M059J (cell line): Measurements from ENCODE around the gene RNF181. TPM values are rescaled to one million over a fixed set of nuclear protein-coding genes. Genes with fewer than 3 reads are reported as not detected.
"Not testable (repeated sequence)": the region's sequence is repeated elsewhere in the genome, so short reads cannot be mapped to it uniquely, and the experiment has no call there.

Experiments used
- DNase-seq: peaks from one replicate; pipeline ENCODE4 v3.0.0-alpha.2; 2012; ENCODE audit warnings: low read depth
- total RNA-seq: library from RNA; depleted of rRNA; stranded (reverse); fragments of >200 nt; shearing (Covaris generic); gene quantifications from 2 replicates; pipeline ENCODE4 v1.2.3, GENCODE V29; 2014

The RNF181 gene
- total RNA-seq, 1 experiment from 2014 or later, result 332 TPM

GRCh38 chr2:85577386-85578242, 17.9 kb upstream of the RNF181 start, which contains the start of gene VAMP8:
TSS of gene VAMP8 (plus strand) at chr2:85577586. CDS start at chr2:85577647, 61 bp downstream.
- DNase-seq, result no peak

DNA sequence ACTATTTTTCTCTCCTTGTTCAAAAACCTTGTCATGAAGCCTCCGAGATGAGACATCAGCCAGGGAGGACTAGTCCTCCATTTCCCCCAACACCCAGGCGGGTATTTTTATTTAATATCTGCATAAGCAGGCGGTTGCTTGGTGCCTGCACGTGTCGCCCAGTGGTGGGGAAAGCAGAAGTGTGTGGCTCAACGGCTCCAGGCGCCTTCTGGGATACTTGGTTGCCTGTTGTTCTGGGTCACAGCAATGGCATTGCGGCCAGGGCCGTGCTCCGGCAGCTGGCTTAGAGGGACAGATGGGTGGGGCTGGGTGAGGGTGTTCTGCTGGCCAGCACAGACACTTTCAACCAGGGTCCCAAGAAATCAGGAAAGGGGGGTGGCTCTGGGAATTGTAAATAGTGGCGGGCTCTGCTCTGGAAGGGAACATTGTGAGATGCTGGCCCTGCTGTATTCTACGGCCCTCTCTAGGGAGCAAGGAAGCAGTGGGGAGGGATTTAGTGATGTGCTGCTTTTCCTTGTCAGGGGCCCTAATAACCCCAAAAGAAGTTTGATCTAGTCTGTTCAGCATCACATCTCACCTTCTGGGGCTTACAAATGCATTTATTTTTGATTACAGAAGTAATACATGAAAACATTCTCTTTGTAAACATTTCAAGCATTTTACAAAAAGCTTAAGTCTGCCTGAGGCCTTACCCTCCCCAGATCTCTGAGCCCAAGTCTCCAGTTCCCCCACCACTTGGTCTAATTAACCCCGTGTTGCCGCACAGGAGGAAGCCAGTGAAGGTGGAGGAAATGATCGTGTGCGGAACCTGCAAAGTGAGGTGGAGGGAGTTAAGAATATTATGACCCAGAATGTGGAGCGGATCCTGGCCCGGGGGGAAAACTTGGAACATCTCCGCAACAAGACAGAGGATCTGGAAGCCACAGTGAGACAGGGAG, 17.0 kb upstream of the RNF181 start:
- no peak for DNase-seq

DNA sequence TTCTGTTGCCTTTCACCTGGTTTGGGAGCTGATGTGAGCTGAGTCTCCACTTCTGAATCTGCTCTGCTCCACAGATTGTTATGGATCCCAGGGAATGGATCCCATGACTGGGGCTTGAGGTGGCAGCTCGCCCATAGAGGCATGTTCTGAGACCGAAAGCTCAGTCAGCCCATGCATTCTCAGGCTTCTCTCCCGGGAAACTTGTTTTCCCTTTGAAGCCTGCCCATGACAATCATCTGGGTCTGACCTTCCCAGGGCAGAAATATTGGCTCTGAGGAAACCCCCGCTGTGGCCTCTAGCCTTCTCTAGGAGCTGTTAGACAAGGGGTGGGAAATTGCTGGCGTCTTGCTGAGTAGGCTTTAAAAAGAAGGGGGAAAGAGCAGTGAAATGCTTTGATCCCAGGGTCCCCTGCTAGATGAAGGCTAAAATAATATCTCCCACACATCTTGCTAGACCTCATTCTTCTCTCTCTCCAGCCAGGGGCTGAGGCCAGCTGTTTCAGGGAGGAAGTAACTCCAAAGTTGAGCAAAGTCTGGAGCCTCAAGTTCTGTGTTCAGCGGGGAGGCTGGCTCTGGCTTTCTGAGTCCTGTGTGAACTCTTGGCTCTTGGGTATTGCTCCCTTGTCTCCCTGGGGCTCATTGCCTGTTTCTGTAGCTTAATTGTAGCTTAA, 16.1 kb upstream of the RNF181 start:
- DNase-seq, result no peak

GRCh38 chr2:85580206-85580605, 15.3 kb upstream of the RNF181 start:
- no peak for DNase-seq

DNA sequence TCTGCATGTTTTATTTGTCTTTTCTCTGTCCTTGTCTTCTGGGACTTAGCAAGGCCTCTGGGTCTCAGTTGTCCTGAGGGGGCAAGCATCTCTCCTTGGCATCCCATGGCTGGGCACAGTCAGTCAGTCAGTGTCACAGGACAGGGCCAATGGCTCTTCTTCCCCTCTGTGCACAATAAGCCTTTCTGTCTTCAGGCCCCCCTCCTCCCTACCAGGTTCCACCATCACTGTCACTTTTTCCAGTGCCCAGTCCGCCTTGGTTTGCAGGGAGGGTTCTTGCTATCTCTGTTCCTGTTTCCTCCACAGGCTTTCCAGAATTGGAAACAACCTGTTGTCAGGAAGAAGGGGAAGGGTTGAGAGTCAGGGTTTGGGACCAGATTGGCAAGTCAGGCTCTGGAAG, 13.1 kb upstream of the RNF181 start:
- no peak for DNase-seq

- DNase-seq, result no peak
Observed at GRCh38 chr2:85583667-85584353, 11.7 kb upstream of the RNF181 start.

- peak; percentile 30 for DNase-seq
Observed at GRCh38 chr2:85584354-85584856, 11.1 kb upstream of the RNF181 start, which contains the start of gene VAMP5. TSS of gene VAMP5 (plus strand) at chr2:85584431. CDS start at chr2:85584491, 60 bp downstream.

DNA sequence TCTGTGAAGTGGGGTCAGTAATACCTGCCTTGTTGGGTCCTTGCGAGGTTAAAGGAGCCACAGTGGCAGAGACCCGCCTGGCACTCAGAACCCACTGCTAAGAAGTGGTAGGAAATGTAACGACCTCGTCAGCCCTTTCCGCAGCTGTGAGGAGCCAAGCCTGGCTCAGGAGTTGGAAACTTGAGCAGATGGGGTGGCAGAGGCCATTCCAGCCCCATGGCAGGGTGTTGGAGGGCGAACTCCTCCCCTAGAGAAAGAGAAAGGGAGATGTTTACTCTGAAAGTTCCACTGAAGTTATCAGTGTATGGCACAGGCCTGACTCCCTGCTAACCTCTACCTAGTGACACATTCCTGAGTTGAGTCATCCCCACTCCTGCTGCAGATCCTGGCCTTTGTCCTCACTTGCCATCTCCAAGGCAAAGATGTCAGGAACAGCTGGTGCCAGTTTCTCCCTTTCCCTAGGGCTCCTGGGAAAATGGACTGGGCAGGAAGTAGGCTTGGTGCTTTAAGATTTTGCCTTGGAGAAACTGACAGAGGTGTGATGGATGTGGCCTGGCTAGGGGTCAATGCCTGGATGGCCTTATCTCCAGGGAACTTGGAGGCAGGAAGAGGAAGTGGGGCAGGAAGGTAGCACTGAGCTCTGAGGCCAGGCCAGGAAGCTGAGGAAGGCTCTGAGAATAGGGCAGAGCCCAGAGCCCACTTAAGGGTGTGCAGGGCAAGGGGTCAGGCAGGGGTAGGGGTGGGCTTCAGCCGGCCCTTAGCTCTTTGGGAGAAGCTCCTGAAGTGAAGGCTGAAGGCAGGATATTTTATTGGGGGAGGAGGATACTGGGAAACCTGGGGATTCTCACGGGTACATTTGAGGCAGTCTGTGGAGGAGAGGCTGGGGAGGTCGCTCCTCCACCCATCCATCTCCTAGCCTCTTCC, 10.4 kb upstream of the RNF181 start:
- peak; percentile 95 for DNase-seq

DNA sequence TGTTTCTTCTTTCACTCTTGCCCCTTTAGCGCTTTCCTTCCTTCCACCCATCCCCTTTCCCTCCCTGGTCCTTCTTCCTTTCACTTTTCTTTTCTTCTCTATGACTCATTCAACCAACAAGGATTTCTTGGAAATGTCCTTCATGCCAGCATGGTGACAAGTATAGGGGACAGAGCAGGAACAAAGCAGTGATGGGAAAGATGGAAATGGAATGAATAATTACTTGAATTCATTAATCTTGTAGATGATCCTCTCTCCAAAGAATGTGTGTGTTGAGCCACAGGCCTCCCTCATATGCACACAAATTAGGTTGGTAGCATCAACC, 9.8 kb upstream of the RNF181 start:
- DNase-seq, result peak; percentile 87

GRCh38 chr2:85588236-85588635, 7.3 kb upstream of the RNF181 start:
- DNase-seq, result no peak

- no peak for DNase-seq
Observed at GRCh38 chr2:85588645-85589044, 6.9 kb upstream of the RNF181 start.

- no peak for DNase-seq
Observed at GRCh38 chr2:85589181-85589580, 6.4 kb upstream of the RNF181 start.

- peak; percentile 82 for DNase-seq
Observed at GRCh38 chr2:85589982-85590791, 5.4 kb upstream of the RNF181 start.

- no peak for DNase-seq
Observed at GRCh38 chr2:85590950-85591349, 4.6 kb upstream of the RNF181 start.

- DNase-seq, result no peak
Observed at GRCh38 chr2:85591563-85591962, 4.0 kb upstream of the RNF181 start.

- DNase-seq, result not testable (repeated sequence)
Observed at GRCh38 chr2:85592299-85592698, 3.2 kb upstream of the RNF181 start.

- DNase-seq, result no peak
Observed at GRCh38 chr2:85593023-85593422, 2.5 kb upstream of the RNF181 start.

DNA sequence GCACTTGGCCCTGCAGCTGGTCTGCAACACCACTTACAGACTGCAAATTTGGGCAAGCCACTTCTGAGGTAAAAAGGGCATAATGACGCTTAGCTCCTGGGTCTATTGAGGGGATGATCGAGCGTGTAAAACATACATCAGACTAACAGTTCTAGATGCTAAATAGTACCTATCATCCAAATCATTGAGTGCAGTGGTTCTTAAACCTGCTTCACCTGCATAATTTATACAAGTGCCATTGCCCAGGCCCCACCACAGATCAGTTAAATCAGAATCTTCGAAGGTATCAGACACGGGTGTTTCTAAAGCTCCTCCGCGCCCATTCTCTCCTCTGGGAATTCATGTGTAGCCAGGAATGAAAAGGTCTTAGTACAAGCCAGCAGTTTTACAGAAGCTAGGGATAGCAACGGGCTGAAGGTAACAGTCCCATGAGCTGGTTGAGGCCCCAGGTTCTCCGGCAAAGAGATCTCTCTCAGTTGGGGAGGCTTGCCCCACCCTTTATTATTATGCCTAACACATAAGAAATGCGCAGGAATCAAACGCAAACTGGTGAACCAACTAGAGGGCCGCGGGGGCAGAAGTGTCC, 737 bp upstream of the RNF181 start:
- DNase-seq, result no peak

DNA sequence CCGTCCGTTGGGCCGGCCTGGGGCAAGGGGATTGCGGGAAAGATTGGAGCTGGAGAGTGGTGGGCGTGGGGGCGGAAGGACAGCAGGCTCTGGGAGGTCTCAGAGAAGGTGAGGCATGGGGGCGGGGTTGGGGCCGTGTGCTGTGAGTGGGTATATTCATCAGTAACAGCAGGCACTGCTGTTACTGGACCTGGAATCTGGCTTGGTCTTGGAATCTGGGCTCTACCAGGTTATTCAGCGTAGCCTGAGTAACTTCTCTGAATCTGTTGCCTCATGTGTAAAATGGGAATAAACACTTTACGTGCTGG, 435 bp downstream of the RNF181 start:
- DNase-seq, result no peak
